Endodermal cell (in vitro differentiated cells): ENCODE measurements around the gene HLCS. TPM values are rescaled to one million over a fixed set of nuclear protein-coding genes. Genes with fewer than 3 reads are reported as not detected.
A peak's percentile ranks its signal among the peaks of the same experiment; 100 is the strongest.

Source experiments
- DNase-seq: peaks from one replicate; pipeline ENCODE4 v3.0.0-alpha.2; 2017
- H3K27ac ChIP-seq: 2 replicates; pipeline ENCODE4 v1.5.1; 2013; ENCODE audit warnings: mild to moderate bottlenecking, low read depth, low read length, moderate library complexity
- H3K27me3 ChIP-seq: 2 replicates; pipeline ENCODE4 v1.6.1; 2013; ENCODE audit warnings: mild to moderate bottlenecking, low read length, moderate library complexity; ENCODE audit not compliant: insufficient read depth, control insufficient read depth, poor library complexity, severe bottlenecking
- H3K36me3 ChIP-seq: 2 replicates; pipeline ENCODE4 v1.7.0; 2013; ENCODE audit warnings: mild to moderate bottlenecking, low read length, moderate library complexity; ENCODE audit not compliant: control insufficient read depth, insufficient read depth
- H3K4me1 ChIP-seq: one replicate; pipeline ENCODE4 v1.7.0; 2013; ENCODE audit warnings: low read length; ENCODE audit not compliant: control insufficient read depth, insufficient read depth
- H3K4me3 ChIP-seq: 2 replicates; pipeline ENCODE4 v1.5.1; 2013; ENCODE audit warnings: mild to moderate bottlenecking, low read length, moderate library complexity
- H3K9ac ChIP-seq: 2 replicates; pipeline ENCODE4 v1.6.1; 2013; ENCODE audit warnings: mild to moderate bottlenecking, low read length, moderate library complexity; ENCODE audit not compliant: poor library complexity, severe bottlenecking; ENCODE audit errors: extremely low read depth
- H3K9me3 ChIP-seq: 2 replicates; pipeline ENCODE4 v1.6.1; 2013; ENCODE audit warnings: mild to moderate bottlenecking, low read length, moderate library complexity; ENCODE audit not compliant: control insufficient read depth
- H3K27ac Mint-ChIP-seq: 2 replicates; pipeline ENCODE4 v1.8.0; 2020; ENCODE audit warnings: mixed read lengths
- H3K27me3 Mint-ChIP-seq: 2 replicates; pipeline ENCODE4 v1.8.0; 2021; ENCODE audit warnings: mild to moderate bottlenecking, mixed read lengths; ENCODE audit not compliant: insufficient read depth
- H3K36me3 Mint-ChIP-seq: 2 replicates; pipeline ENCODE4 v1.8.0; 2020; ENCODE audit warnings: low read depth, mixed read lengths
- H3K4me1 Mint-ChIP-seq: 2 replicates; pipeline ENCODE4 v1.8.0; 2020; ENCODE audit warnings: mixed read lengths
- H3K4me3 Mint-ChIP-seq: 2 replicates; pipeline ENCODE4 v1.8.0; 2020; ENCODE audit warnings: mild to moderate bottlenecking, moderate library complexity, mixed read lengths
- H3K9me3 Mint-ChIP-seq: 2 replicates; pipeline ENCODE4 v1.8.0; 2020; ENCODE audit warnings: mild to moderate bottlenecking, mixed read lengths
- WGBS, 2 experiments: methylation state at CpG; one replicate each; pipeline versions ENCODE4 v1.1.5 to v1.1.7; 2013; ENCODE audit warnings: missing lambda C conversion rate in 2 of 2, mixed read lengths in 1 of 2; ENCODE audit not compliant: insufficient coverage in 1 of 2, insufficient read length in 1 of 2; 5-methylcytosine and 5-hydroxymethylcytosine counted together
- total RNA-seq, 2 donors: library from RNA; stranded (reverse); fragmentation: NEBNext Ultra II Directional in 1 of 2; extraction: Animal tissue kit (Norgen Biotek cat#: 25700) in 1 of 2; gene quantifications; 2 replicates in 1 of 2; 3 replicates in 1 of 2; pipeline ENCODE4 v1.2.1, GENCODE V29; 2021
- TF ChIP-seq, protein P1 (sequence below): fragments of 200-600 bp; sonication (generic); conservative IDR thresholded peaks from 2 replicates; pipeline ENCODE4 v1.5.0; 2021; ENCODE audit warnings: antibody characterized with exemption, mild to moderate bottlenecking

HLCS gene
- total RNA-seq, 2 donors from 2014 or later, result 25.0 to 30.1 TPM

DNA sequence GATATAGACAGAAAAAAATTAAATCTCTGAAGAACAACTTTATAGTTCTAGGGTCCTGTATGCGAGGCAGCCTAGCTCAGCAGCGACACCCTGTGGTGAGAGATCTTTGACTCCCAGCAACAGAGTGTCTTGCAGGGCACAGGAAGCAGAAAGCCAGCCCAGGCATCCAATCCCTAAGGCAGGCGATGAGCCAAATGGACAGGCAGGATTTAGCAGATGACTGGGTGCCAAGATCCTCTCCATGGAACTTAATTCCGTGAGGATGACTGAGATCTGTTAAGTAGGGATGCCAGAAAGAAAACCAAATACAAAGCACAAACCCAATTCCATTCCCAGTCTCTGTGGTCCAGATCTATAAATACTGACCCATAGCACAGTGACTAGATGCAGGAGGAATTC, 38.8 kb downstream of the HLCS start:
- no peaks in the 10 kb centered on the region for H3K4me1 Mint-ChIP-seq
- H3K27ac ChIP-seq, result no peak overlapping the region
- H3K9me3 Mint-ChIP-seq, result no peaks in the 10 kb centered on the region

DNA sequence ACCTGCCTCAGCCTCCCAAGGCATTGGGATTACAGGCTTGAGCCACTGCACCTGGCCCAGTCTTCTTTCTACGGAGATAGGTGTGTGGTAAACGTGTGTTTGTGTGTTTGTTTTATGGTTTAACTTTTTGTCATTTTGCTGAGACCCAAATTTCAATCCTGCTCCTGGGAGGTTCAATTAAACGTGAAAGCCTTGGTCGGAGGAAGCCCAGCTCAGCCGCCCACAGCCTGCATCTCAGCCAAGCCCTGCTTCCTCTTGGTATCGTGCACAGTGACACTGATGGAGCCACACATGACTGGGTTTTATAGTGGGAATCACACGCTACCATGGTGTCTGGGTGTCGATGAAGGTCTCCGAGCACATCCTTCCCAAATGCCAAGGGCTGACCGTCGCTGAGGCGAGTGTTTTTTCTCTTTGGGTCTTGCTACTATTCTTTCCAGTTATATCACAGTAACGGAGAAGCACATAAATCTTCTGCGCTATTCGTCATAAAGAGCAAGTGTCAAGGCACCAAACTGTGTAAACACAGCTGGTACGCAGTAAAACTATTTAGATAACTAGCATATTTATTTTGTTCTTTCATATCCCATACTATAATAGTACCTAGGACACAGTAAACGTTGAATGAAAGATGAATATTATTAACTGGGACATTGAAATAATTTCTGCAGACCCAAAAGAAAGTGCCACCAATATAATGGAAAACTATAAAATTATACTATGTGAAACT, 39.3 kb downstream of the HLCS start:
- Mint-ChIP-seq H3K9me3 (no peaks in the 10 kb centered on the region), H3K4me1 (no peaks in the 10 kb centered on the region), H3K27ac (no peak overlapping the region), H3K36me3 (peaks cover 17% of the 10 kb centered on the region), H3K27me3 (no peaks in the 10 kb centered on the region), H3K4me3 (no peak overlapping the region)
- TF ChIP-seq, protein P1, sequence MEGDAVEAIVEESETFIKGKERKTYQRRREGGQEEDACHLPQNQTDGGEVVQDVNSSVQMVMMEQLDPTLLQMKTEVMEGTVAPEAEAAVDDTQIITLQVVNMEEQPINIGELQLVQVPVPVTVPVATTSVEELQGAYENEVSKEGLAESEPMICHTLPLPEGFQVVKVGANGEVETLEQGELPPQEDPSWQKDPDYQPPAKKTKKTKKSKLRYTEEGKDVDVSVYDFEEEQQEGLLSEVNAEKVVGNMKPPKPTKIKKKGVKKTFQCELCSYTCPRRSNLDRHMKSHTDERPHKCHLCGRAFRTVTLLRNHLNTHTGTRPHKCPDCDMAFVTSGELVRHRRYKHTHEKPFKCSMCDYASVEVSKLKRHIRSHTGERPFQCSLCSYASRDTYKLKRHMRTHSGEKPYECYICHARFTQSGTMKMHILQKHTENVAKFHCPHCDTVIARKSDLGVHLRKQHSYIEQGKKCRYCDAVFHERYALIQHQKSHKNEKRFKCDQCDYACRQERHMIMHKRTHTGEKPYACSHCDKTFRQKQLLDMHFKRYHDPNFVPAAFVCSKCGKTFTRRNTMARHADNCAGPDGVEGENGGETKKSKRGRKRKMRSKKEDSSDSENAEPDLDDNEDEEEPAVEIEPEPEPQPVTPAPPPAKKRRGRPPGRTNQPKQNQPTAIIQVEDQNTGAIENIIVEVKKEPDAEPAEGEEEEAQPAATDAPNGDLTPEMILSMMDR, result no peak
- WGBS, 2 experiments, result 93 to 95% methylated on average over 12 to 15 of the region's 17 CpGs
- no peaks in the 10 kb centered on the region for H3K9me3 ChIP-seq
- no peaks in the 10 kb centered on the region for H3K27me3 ChIP-seq
- no peak for DNase-seq
- H3K4me3 ChIP-seq, result no peak overlapping the region
- H3K36me3 ChIP-seq, result peaks cover 7% of the 10 kb centered on the region
- no peaks in the 10 kb centered on the region for H3K4me1 ChIP-seq
- H3K9ac ChIP-seq, result no peak overlapping the region
- no peak overlapping the region for H3K27ac ChIP-seq

More for the DNA sequence above, 38.8 kb downstream of the HLCS start:
- Mint-ChIP-seq H3K4me3 (no peak overlapping the region), H3K27ac (no peak overlapping the region), H3K36me3 (peaks cover 17% of the 10 kb centered on the region), H3K27me3 (no peaks in the 10 kb centered on the region)
- 0 to 20% methylated on average over 1 to 4 of the region's 4 CpGs for WGBS, 2 experiments
- Histone ChIP-seq H3K4me1 (no peaks in the 10 kb centered on the region), H3K4me3 (no peak overlapping the region), H3K27me3 (no peaks in the 10 kb centered on the region), H3K36me3 (peaks cover 7% of the 10 kb centered on the region), H3K9ac (no peak overlapping the region), H3K9me3 (no peaks in the 10 kb centered on the region)
- TF ChIP-seq, protein P1, result peak; percentile 96
- DNase-seq, result peak; percentile 95

DNA sequence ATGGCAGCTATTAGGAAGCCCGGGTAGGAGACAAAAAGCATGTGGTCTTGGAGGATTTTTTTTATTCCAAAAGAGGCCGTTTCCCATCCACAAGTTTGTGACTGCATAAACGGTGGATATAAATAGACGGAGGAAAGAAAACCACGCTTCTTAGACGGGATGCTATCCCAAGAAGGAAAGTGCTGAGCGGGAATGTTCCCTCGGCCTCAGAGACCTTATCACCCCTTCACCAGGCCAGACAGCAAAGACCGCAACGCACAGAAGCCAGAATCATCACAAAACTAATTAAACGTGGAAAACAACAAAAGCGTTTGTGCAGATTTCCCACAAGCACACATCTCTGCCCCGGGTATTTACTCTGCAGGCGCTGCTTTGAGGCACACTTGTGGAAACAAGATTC, 43.2 kb downstream of the HLCS start:
- Histone ChIP-seq H3K9me3 (no peaks in the 10 kb centered on the region), H3K9ac (no peak overlapping the region), H3K4me3 (no peak overlapping the region), H3K27ac (no peak overlapping the region), H3K4me1 (no peaks in the 10 kb centered on the region), H3K27me3 (no peaks in the 10 kb centered on the region), H3K36me3 (no peaks in the 10 kb centered on the region)
- no peak for DNase-seq
- Mint-ChIP-seq H3K4me3 (no peak overlapping the region), H3K27me3 (no peaks in the 10 kb centered on the region), H3K4me1 (peaks cover 2% of the 10 kb centered on the region), H3K27ac (no peak overlapping the region), H3K9me3 (no peaks in the 10 kb centered on the region), H3K36me3 (peaks cover 9% of the 10 kb centered on the region)
- TF ChIP-seq, protein P1, result no peak
- 89 to 98% methylated on average over 9 to 14 of the region's 14 CpGs for WGBS, 2 experiments
